ENCODE results near the gene CXorf38.

The CXorf38 gene, protein sequence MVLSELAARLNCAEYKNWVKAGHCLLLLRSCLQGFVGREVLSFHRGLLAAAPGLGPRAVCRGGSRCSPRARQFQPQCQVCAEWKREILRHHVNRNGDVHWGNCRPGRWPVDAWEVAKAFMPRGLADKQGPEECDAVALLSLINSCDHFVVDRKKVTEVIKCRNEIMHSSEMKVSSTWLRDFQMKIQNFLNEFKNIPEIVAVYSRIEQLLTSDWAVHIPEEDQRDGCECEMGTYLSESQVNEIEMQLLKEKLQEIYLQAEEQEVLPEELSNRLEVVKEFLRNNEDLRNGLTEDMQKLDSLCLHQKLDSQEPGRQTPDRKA

DNA sequence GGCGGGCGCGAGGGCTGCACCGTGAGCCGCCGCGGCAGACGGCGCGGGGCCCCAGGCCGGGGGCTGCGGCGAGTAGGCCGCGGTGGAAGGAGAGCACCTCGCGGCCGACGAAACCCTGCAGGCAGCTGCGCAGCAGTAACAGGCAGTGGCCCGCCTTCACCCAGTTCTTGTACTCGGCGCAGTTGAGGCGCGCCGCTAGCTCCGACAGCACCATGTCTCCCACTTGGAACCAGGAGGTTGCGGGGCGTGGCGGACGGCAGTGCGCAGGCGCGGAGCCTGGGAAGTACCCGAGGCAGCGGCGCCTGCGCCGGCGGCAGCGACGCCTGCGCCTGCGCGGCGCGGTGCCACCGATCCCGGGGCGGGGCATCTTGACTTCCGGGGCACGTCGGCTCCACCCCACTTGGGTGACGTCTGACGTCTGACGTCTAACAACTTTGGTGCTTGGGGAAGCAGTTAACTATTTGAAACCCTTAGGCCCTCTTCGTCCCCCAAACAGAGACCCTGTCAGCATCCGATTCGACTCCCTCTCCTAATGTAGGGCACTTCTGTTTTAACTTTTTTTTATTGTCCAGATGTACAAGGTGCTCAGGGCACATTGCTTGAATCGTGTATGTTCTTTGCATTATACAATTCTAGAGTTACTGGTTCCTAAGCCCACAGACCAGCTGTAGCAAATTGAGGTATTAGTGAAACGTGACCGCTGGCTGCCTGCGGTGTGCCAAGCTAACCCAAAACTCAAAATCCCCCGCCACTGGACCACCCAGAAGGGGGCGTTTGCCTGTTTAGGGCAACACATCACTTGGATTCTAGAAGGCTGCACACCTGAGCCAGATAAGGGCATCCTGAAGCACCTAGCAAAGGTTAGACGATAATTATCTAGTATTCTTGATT is at the start of gene CXorf38:
TSS of gene CXorf38 (minus strand) at position 255 of the 891 bp plus-strand sequence. CDS start at position 214, 41 bp downstream.
- peak; percentile 83 to 93 for DNase-seq

DNA sequence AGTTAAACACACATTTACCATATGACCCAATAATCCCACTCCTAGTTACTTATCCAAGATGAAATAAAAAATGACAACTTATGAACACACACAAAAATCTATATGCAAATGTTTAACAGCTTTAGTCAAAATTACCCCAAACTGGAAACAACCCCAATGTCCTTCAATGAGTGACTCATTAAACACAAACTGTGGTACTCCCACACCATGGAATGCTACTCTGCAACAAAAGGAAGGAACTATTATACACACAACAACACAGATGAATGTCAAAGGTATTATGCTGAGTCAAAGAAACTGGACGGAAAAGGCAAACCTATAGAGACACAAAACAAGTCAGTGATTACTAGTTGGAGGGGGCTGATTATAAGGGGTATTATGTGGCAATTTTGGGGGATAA is 47.4 kb upstream of the CXorf38 start:
- DNase-seq = no peak

DNA sequence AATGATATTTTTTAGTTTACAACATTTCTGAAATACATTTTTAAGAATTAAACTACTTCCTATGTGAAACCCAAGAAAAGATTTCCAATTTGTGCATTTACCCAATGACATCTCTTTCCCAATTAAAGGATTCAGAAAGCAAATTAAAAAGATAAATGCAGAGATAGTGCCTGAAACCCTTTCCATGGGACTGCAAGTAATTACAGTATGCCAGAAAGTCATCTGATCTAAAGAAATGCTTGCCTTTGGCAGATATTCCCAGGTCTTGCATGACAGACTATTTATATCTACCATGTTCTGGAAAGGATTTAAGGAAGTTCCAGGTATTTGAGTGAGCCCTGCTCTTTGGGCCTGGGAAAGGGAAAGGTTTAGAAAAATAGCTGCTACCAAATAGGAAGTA is 41.6 kb upstream of the CXorf38 start:
- DNase-seq = no peak

DNA sequence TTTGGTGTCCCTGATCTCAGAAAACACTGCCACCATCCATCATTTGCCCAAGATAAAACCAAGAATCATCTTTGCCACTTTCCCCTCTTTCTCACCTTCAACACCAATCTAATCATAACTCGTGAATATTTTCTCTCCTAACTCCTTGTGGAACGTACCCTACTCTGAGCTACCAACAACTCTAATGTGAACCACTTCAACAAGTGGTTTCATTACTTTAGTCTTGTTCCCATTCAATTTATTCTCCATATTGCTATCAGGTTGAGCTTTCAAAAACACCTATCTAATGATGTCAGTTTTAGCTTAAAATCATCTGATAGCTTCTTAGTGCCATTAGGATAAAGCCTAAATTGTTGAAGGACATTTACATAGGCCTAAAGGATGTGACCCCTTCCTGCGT is 39.8 kb upstream of the CXorf38 start:
- DNase-seq = no peak

DNA sequence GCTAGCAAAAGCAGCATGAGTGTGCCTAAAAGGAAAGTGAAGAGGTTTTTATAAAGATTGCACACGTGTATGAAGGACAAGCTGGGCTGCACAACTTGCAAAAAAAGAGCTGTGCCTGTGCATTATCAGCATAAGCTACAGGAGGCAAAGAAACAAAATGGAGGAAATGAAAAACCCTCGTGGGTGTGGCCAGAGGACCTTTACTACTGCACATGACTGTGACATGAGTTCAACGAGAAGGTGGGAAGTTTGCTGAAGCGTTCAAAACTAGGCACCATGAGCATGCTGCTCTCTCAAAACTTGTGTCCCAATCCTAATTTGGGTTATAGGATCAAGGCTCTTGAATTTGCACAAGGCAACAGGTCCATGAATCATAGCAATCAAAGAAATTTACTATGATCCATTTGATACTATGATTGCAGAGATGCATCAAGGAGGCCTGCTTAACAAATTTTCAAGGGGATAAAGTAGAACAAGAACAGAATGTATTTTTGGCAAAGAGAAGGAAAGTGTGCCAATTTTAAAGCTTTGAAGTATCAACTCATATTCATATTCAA is 38.1 kb upstream of the CXorf38 start:
- DNase-seq = no peak

DNA sequence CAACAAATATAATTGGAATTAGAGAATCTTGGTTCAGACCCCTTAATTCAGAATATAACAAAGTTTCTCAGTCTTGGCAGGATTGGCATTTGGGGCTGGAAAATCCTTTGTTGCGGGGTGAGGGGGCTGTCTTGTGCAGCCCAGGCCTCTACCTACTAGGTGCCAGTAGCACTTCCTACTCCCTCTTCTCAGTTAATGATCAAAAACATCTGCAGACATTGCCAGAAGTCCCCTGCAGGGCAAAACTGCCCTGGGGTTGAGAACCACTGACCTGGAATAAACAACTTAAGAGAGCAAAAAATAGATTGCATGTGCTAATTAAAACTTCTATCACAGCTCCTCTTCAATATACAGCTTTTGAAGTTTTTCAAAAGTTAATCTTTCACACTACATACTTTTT is 36.7 kb upstream of the CXorf38 start:
- DNase-seq = no peak

DNA sequence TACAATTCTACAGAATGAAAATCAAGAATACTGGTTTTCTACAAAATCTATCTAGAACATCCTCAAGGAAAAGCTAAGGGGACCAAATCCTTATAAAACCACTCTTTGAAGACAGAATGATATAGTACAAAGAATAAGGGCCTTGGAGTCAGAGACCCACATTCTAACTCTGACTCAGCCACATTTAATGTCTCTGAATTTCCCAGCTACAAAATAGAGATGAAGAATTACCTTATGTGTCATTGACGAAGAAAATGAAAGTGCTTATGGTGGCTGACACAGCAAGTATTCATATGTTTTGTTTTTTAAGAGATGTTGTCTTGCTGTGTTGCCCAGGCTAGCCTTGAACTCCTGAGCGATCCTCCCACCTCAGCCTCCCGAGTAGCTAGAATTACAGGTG is 35.9 kb upstream of the CXorf38 start:
- no peak for DNase-seq

DNA sequence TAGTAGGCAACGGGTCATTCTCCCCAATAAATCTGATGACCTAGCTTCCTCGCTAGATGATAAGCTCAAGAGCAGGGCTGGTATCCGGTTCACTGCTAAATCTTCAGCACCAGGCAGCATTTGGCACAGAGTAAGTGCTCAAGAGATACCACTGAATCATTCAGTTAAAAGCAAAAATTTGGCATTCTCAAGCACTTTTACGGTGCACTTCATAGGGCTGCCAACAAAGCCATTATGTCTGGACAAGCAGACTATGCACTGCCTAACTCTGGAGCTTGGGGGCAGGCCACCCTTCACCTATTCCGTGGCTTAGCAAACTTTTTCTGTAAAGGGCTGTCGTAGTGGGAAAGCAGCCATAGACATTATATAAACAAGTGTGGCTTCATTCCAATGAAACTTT is 23.8 kb upstream of the CXorf38 start:
- DNase-seq = no peak

DNA sequence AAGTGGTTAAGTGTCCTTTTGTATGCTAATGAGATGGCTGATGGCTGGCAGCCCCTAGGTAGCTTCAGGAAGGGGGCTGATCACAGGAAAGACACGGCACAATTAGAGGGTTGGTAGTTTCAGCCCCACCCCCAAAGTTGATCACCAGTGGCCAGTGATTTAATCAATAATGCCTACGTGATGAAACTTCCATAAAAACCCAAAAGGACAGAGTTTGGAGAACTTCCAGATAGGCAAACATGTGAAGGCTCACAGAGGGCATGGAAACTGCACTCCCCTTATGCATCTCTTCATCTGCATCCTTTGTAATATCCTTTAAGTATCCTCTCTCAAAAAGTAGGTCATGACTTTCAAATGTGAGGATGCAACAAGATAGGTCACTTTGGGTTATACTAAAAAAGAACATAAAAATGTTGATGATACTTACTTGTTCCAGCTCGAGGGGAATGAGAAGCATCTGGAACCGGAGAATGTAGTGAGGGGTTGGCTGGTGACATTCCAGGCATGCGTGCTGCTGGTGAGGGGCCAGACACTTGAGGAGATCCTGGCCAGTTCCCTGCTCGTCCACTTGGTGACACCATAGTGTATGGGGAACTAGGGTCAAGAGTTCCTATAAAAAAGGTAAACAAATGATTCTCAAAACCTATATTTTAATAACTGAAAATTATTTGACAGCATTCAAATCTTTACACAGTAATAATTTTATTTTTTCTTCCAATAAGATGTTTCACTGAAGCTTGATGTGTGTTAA is 16.7 kb upstream of the CXorf38 start:
- DNase-seq = peak in 1 of 2 experiments; percentile 12

DNA sequence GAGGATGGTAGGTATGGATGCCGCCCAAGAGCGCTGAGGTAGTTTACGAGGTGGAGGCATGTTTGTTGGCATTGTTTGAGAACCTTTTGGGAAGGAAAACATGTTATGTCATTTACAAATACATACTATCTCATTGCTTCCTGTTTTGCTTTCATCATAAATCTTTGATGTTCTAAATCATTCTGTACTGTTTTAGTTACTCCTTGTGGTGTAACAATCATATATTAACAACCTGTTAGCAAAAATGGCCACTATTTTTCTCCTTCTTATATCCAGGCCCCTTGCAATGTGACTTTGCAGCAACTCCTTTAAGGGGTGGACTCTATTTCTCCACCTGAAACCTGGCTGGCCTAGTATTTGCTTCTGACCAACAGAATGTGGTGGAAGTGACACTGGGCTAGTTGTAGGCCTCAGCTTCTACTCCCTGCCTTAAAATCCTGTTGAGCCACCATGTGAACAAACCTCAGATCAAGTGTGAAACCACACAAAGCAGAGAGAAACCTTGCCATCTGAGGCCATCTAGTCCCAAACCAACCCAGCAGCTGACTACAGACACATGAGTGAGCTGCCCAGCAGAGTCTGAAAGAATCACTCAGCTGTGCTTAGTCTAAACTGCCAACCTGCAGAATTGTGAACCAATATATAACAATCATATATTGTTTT is 15.8 kb upstream of the CXorf38 start:
- no peak for DNase-seq

DNA sequence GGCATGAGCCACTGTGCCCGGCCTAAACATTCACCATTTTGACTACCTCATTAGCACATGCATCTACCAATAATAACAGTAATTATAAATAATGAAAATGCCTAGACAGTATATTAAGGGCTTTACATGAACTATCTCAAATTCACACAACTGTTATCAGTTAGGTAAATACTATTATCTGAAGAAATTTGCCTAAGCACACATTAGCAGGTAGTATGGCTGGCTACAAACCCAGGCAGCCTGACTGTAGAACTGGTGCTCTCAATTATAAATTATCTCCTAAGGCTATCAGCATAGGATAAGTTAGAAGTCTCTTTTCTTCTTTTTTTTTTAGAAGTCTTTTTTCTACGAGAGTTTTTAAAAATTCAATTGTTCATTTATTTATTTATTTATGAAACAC is 14.1 kb upstream of the CXorf38 start:
- DNase-seq = no peak

DNA sequence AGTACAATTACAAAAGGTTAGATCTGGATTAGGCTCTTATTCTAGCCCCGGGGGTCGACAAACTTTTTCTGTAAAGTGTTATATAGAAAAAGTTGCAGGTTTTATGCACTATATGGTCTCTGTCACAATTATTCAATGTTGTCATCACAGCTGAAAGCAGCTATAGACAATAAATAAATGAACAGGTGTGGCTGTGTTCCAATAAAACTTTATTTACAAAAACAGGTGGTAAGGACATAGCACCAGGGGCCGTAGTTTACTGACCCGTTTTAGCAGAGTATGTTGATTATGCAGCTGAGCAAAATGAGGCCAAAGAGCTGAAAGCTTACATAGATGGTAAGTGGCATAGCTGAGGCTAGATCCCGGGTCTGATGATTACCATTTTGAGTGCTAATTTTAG is 13.0 kb upstream of the CXorf38 start:
- DNase-seq = no peak

DNA sequence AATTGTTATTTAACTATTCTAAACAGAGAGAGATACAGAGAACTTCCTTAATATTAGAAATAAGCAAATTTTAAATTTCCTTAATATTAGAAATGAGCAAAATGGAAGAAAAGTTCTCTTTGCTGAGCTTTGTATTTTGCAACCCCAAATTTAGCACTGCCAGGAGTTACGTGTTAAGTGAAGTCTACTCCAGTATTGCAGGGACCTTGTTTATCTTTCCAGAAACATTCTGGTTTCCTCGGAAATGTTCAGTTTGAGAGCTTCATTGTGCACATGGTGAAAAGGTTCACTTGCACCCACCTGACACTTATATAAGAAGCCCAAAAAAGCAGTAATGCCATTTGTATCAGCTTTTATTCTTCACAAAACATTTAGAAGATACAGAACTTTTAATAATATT is 6.2 kb upstream of the CXorf38 start:
- no peak for DNase-seq

DNA sequence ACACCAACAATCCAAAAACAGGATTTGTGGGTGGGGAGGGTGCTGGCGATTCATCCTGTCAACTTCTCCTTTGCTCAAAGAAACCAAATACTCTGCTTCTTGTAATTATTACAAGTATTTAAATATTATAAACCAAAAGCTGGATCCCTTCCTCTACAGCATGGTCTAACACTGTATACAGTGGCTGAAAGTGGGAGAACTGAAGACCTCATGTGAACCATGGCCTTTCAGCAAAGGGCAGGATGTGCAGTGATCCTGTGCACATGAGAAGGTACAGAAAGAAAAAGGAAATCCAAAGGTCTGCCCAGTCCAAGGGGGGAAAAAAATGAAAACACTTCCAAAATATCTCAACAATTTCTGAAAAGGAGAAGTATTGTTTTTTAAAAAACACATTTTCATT is 5.3 kb upstream of the CXorf38 start:
- DNase-seq = no peak

DNA sequence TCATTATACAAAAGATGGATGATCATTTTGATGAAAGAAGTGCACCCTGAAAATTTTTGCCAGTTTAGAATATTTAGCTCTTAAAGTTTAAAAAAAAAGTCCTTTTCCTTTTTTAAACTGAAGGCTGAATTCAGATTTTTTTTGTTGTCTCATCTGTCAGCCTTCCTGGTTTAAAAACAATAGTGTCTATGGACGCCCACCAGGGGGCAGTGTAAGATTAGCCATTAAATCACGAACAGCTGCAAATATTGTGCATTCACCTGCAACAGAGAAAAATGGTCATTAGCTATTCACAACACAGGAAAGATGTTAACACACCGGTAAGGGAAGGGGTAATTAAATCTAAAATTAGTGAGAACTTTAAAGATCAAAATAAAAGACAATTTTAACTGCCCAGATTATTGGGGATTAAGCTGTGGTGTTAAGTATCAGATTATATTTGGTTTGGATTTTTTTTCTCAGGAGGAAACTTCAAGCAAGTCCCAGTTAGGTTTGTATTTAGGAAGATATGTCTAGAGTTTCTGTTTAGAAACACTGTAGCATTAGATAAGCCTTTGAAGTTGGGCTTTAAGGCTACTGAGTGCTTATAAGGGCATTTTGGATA is 4.4 kb upstream of the CXorf38 start:
- peak; percentile 46 to 74 for DNase-seq

DNA sequence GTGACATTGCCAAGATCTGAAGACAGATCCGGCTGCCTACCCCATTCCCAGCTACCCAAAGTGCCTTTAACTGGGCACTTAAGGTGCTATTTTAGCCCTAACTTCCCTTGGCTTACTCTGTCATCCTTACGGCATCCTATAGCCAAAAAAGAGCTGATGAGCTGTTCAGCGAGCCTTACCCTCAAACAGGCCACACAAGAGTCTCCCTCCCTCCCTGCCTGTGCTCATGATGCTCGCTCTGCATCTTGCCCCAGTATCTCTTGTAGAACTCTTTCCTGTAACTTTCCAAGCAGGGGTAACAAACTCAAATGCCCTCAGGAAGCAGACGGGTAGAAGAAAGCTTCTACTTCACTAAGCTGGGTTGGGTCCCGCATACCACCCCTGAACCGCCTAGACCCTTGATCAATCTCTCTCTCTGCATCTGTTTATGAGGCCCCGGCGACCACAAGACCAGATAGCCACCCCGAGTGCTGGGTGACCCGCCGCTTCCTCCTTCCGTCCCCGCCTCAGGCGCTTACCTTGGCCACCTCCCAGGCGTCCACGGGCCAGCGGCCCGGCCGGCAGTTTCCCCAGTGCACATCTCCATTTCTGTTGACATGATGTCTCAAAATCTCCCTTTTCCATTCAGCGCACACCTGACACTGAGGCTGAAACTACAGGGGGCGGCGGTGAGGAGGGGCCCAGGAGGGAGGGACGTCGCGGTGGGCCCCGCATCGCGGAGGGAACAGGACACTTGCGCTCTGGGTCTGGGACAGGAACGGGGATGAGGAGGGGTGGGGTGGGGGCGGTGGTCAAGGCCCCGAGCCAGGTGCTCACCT is 663 bp downstream of the CXorf38 start:
- peak in 1 of 2 experiments; percentile 6 for DNase-seq

DNA sequence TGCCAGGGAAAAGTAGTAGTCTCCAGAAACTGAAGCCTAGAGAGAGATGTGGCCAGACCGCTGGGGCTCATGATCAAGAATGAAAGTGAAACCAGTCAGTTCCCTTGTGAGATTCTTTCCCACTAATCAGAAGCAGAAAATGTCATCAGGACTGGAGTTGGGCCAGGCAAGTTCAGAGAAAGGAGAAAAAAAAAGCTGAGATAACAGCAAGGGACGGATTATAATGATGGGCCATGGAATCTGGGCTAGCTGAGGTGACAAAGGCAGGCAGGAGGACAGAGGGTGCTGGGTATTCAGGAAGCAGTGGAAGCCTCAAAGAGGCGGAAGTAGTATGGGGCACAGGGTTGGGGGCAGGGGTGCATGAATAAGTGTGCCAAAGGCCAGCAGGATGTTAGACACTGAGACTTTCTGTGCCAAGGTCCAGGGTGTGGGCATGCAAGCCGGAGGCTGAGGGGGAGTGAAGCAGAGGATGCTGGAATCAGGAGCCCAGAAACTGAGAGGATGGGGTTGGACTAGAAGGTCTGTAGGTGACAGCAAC is 2.5 kb downstream of the CXorf38 start:
- no peak for DNase-seq

DNA sequence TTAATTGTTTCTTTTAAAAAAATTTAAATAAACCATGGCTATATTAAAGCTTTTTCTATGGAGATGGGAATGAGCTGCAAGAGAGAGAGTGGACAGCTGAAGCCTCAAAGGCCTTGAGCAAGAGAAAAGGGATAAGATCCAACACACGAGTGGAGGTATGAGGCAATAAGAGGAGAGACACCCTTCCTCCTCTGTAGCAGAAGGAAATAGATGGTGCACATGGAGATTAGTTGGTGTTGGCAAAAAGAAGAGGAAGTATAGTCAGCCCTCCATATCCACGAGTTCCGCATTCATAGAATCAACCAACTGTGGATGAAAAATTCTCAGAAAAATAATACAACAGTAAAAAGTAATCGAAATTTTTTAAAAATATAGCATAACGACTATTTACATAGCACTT is 3.2 kb downstream of the CXorf38 start:
- DNase-seq = no peak

DNA sequence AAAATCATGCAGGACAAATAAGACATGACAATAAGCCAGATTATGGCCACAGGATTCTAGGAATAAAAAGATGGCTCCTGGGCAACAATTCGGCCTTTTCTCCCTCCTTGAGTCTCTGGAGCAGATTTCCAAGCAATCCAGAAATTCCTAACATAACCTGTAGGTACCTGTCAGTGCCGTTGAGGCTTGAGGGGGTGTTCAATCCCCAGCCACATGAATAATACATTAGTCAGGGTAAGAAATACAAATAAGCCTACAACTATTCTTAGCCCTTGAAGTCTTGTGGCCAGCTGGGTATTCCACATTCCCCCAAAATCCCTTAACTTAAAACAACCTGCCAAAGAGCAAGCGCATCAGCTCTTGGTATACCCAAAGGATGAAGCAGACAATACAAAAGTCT is 9.7 kb downstream of the CXorf38 start:
- DNase-seq = no peak

DNA sequence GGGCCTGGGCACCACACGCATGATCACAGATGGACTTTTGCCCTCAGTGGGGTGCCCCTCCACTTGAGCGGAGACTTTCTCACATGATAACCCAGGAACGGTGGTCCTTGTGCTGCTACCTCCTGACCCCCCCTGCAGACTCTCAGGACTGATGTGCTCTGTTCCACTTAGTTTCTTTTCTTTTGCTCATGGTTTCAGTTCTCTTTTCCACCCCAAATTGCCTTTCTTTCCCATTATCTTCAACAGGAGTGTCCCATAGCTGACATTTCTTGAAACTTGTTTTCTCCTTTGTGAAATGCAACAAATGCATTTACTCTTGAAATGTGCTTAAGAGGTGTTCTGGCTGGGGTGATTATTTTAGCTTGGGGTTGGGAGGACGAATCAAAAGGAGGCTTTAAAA is 15.2 kb downstream of the CXorf38 start:
- no peak for DNase-seq

DNA sequence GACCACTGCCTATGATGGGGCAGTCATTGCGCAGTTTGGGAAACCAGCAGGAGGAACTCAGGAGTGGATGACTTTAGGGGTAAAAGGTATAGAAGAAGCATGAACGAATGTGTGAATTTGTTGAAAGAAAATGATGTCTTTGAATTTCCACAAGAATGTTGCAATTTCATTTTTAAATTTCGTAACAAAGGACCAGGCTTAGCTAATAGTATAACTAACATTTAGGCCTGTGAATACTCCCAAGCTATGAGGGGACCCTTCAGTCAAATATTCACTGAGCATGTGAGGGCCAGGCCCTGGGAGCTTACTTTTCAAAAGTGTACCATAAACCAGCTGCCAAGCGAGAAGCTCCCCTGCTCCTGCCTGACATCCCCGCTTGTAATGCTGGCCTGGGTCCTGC is 18.9 kb downstream of the CXorf38 start:
- no peak for DNase-seq

Measured in NCI-H524 (cell line).